ENCODE measurements around the gene MYO9B.
A peak's percentile ranks its signal among the peaks of the same experiment; 100 is the strongest.

MYO9B gene

GRCh38 chr19:17075035-17075863, at the start of gene MYO9B, which contains the start of gene HAUS8:
Gene MYO9B, plus strand, starts transcription at chr19:17075777. Its CDS starts 25,941 bp downstream, at chr19:17101718.
Gene HAUS8, minus strand, starts transcription at chr19:17075452. Its CDS starts 30 bp downstream, at chr19:17075422.
- peak; percentile 79 for FAIRE-seq

GRCh38 chr19:17025991-17026658, 49.5 kb upstream of the MYO9B start:
- no peak for FAIRE-seq

GRCh38 chr19:17026706-17027534, 48.7 kb upstream of the MYO9B start, which contains the start of gene CPAMD8:
Gene CPAMD8, minus strand, starts transcription at chr19:17026810. Its CDS starts 168 bp downstream, at chr19:17026642.
- no peak for FAIRE-seq

- FAIRE-seq = no peak
These were observed 48.0 kb upstream of the MYO9B start for GRCh38 chr19:17027535-17027975.

GRCh38 chr19:17031741-17032140, 43.8 kb upstream of the MYO9B start:
- no peak for FAIRE-seq

- FAIRE-seq = no peak
These were observed 39.6 kb upstream of the MYO9B start for GRCh38 chr19:17035842-17036424.

GRCh38 chr19:17036640-17037039, 38.9 kb upstream of the MYO9B start:
- no peak for FAIRE-seq

- no peak for FAIRE-seq
These were observed 38.4 kb upstream of the MYO9B start for GRCh38 chr19:17037184-17037583.

GRCh38 chr19:17037966-17038500, 37.5 kb upstream of the MYO9B start:
- no peak for FAIRE-seq

- FAIRE-seq = peak; percentile 51
These were observed 33.6 kb upstream of the MYO9B start for GRCh38 chr19:17041976-17042375.

GRCh38 chr19:17043744-17044143, 31.8 kb upstream of the MYO9B start:
- FAIRE-seq = no peak

- no peak for FAIRE-seq
These were observed 29.6 kb upstream of the MYO9B start for GRCh38 chr19:17045907-17046502.

- no peak for FAIRE-seq
These were observed 26.6 kb upstream of the MYO9B start for GRCh38 chr19:17048885-17049453.

- FAIRE-seq = no peak
These were observed 25.8 kb upstream of the MYO9B start for GRCh38 chr19:17049711-17050280.

- FAIRE-seq = no peak
These were observed 23.1 kb upstream of the MYO9B start for GRCh38 chr19:17052439-17052838.

GRCh38 chr19:17054746-17055145, 20.8 kb upstream of the MYO9B start:
- no peak for FAIRE-seq

- FAIRE-seq = no peak
These were observed 19.9 kb upstream of the MYO9B start for GRCh38 chr19:17055636-17056035.

- no peak for FAIRE-seq
These were observed 17.3 kb upstream of the MYO9B start for GRCh38 chr19:17058236-17058635.

GRCh38 chr19:17060802-17061201, 14.8 kb upstream of the MYO9B start:
- no peak for FAIRE-seq

- FAIRE-seq = no peak
These were observed 14.4 kb upstream of the MYO9B start for GRCh38 chr19:17061205-17061604.

GRCh38 chr19:17061691-17062090, 13.9 kb upstream of the MYO9B start:
- FAIRE-seq = no peak

Data from endometrium (tissue), 2 donors.